GM12878 (cell line): Measurements from ENCODE around the gene SBF2. TPM values are rescaled to one million over a fixed set of nuclear protein-coding genes. Genes with fewer than 3 reads are reported as not detected.

Experiments
- BMI1 ChIP-seq: fragments of 450-650 bp; IDR thresholded peaks from 2 replicates; pipeline ENCODE4 v1.6.1; 2016; ENCODE audit warnings: mild to moderate bottlenecking, moderate library complexity, borderline replicate concordance
- BRCA1 ChIP-seq: IDR thresholded peaks from 2 replicates; pipeline ENCODE4 v1.6.1; 2011; ENCODE audit warnings: low read depth, low read length, improper control_type of control experiment
- FOXK2 ChIP-seq: fragments of 450-650 bp; IDR thresholded peaks from 2 replicates; pipeline ENCODE4 v1.6.1; 2017; ENCODE audit warnings: mild to moderate bottlenecking, moderate library complexity
- FOXM1 ChIP-seq: IDR thresholded peaks from 2 replicates; pipeline ENCODE4 v1.6.1; 2012; ENCODE audit warnings: low read depth, mild to moderate bottlenecking, inconsistent platforms, low read length, moderate library complexity
- GATAD2B ChIP-seq: fragments of 450-650 bp; conservative IDR thresholded peaks from 2 replicates; pipeline ENCODE4 v1.6.1; 2017; ENCODE audit warnings: low read depth, mild to moderate bottlenecking, moderate library complexity
- HDAC2 ChIP-seq: fragments of 200-600 bp; sonication (generic); IDR thresholded peaks from 2 replicates; pipeline ENCODE4 v1.6.1; 2017
- HDGF ChIP-seq: fragments of 450-650 bp; IDR thresholded peaks from 2 replicates; pipeline ENCODE4 v1.6.1; 2016; ENCODE audit warnings: antibody characterized with exemption
- IRF4 ChIP-seq: IDR thresholded peaks from 2 replicates; pipeline ENCODE4 v1.6.1; 2011; ENCODE audit warnings: low read depth, low read length
- KAT2A ChIP-seq: conservative IDR thresholded peaks from 2 replicates; pipeline ENCODE4 v1.6.1; 2011; ENCODE audit warnings: low read depth, low read length; ENCODE audit not compliant: control insufficient read depth
- MTA3 ChIP-seq: IDR thresholded peaks from 2 replicates; pipeline ENCODE4 v1.6.1; 2012; ENCODE audit warnings: low read length, inconsistent platforms, borderline replicate concordance
- NR2C2 ChIP-seq: IDR thresholded peaks from 2 replicates; pipeline ENCODE4 v1.6.1; 2011; ENCODE audit warnings: borderline replicate concordance, low read depth; ENCODE audit not compliant: control insufficient read depth, insufficient read length
- POLR2A ChIP-seq: IDR thresholded peaks from 2 replicates; pipeline ENCODE4 v1.6.1; 2011; ENCODE audit warnings: low read depth, mild to moderate bottlenecking, low read length
- RBBP5 ChIP-seq: fragments of 200-600 bp; sonication (generic); conservative IDR thresholded peaks from 2 replicates; pipeline ENCODE4 v1.6.1; 2016
- SMAD5 ChIP-seq: IDR thresholded peaks from 2 replicates; pipeline ENCODE4 v1.6.1; 2016; ENCODE audit warnings: antibody characterized with exemption, low read depth
- SMC3 ChIP-seq: IDR thresholded peaks from 2 replicates; pipeline ENCODE4 v1.6.1; 2011; ENCODE audit warnings: low read length, improper control_type of control experiment, borderline replicate concordance
- SRF ChIP-seq, 2 experiments: IDR thresholded peaks; 2 replicates each; pipeline ENCODE4 v1.6.1; 2011; ENCODE audit warnings: low read depth in 2 of 2, low read length in 2 of 2, mild to moderate bottlenecking in 1 of 2, moderate library complexity in 1 of 2
- STAT1 ChIP-seq: fragments of 450-650 bp; conservative IDR thresholded peaks from 2 replicates; pipeline ENCODE4 v1.6.1; 2014; ENCODE audit warnings: antibody characterized with exemption, mild to moderate bottlenecking
- YBX1 ChIP-seq: fragments of 450-650 bp; IDR thresholded peaks from 2 replicates; pipeline ENCODE4 v1.6.1; 2016; ENCODE audit warnings: antibody characterized with exemption
- YY1 ChIP-seq: IDR thresholded peaks from 2 replicates; pipeline ENCODE4 v1.6.1; 2011; ENCODE audit warnings: low read depth, mild to moderate bottlenecking, low read length
- ZBED1 ChIP-seq: IDR thresholded peaks from 2 replicates; pipeline ENCODE4 v1.6.1; 2016; ENCODE audit warnings: borderline replicate concordance
- polyA plus RNA-seq, 11 experiments: library from polyadenylated mRNA; depleted of rRNA in 4 of 11; unstranded in 6 of 11; stranded (reverse) in 5 of 11; fragments of >200 nt; fragmentation: Nextera tagmentation in 4 of 11; fragmentation: Illumina TruSeq in 1 of 11; extraction: Ambion mirVana in 4 of 11; extraction: Trizol in 1 of 11; gene quantifications; 1 replicate in 1 of 11; 2 replicates in 10 of 11; pipeline versions ENCODE4 v1.2.1 to v1.2.3, GENCODE V29; 2011 to 2016; ENCODE audit warnings: inconsistent platforms in 2 of 11, missing spikeins in 2 of 11, low read depth in 1 of 11
- total RNA-seq, 4 experiments: library from RNA; depleted of rRNA in 3 of 4; stranded (reverse); fragments of >200 nt in 3 of 4; fragmentation: Illumina TruSeq in 1 of 4; extraction: Trizol in 1 of 4; gene quantifications; 2 replicates each; pipeline versions ENCODE4 v1.2.1 to v1.2.3, GENCODE V29; 2013 to 2021
- TF ChIP-seq, protein P1 (sequence below): fragments of 450-650 bp; IDR thresholded peaks from 2 replicates; pipeline ENCODE4 v1.6.1; 2017; ENCODE audit warnings: mild to moderate bottlenecking, moderate library complexity
- TF ChIP-seq, protein P2 (sequence below): fragments of 450-650 bp; IDR thresholded peaks from 2 replicates; pipeline ENCODE4 v1.6.1; 2014; ENCODE audit warnings: mild to moderate bottlenecking
- TF ChIP-seq, protein P3 (sequence below): IDR thresholded peaks from 2 replicates; pipeline ENCODE4 v1.6.1; 2011; ENCODE audit warnings: borderline replicate concordance, low read depth, mild to moderate bottlenecking, moderate library complexity, low read length; ENCODE audit not compliant: insufficient read depth, poor library complexity, severe bottlenecking
- TF ChIP-seq, protein P4 (sequence below): fragments of 450-650 bp; IDR thresholded peaks from 2 replicates; pipeline ENCODE4 v1.6.1; 2017; ENCODE audit warnings: mild to moderate bottlenecking, low read depth, inconsistent platforms; ENCODE audit not compliant: poor library complexity, severe bottlenecking

Gene SBF2
- total and polyA plus RNA-seq, 10 of the 15 experiments (the other 5 are each of a cell fraction or from before 2014, with no cell fraction given): 0.24 to 2.3 (median 1.1) TPM

DNA sequence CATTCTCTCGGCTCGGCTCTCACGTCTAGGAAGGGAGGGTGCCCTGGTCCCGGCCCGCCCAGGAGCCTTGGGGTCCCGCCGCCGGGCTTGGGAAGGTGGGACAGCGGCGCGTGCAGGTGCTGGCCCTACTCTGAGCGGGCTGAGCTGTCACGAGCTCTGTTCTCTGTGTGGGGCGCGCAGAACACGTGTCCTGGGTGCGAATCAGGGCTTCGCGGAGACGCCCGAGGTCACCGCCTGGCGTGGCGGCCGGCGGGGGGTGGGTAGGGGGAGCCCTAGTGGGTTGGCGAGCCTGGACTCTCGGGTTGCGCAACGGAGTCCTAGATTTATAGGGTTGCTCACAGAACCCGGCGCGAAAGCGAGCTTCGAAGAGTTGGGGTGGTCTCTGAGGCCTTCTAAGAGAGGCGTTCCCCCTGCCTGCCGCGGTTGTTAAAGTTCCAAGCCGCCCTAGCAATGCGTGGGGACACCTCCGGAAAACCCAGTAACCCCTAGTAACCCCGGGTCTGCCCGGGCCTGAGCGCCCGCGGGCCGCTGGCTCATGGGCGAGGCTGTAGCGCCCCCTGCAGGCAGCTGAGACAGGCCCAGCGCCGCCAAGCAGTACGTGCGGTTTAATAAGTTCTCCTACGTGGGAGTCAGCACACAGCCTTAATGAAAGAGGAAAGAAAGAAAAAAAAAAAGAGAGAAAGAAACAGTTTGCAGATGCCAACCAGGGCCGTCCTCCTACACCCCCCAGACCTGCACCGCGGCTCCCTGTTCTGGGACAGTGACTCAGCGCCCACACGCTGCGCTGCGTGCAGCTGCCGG is 13.6 kb upstream of the SBF2 start (continued):
- TF ChIP-seq YY1: peak; percentile 63; the same call in 1 of the 2 replicates
- TF ChIP-seq, protein P1, sequence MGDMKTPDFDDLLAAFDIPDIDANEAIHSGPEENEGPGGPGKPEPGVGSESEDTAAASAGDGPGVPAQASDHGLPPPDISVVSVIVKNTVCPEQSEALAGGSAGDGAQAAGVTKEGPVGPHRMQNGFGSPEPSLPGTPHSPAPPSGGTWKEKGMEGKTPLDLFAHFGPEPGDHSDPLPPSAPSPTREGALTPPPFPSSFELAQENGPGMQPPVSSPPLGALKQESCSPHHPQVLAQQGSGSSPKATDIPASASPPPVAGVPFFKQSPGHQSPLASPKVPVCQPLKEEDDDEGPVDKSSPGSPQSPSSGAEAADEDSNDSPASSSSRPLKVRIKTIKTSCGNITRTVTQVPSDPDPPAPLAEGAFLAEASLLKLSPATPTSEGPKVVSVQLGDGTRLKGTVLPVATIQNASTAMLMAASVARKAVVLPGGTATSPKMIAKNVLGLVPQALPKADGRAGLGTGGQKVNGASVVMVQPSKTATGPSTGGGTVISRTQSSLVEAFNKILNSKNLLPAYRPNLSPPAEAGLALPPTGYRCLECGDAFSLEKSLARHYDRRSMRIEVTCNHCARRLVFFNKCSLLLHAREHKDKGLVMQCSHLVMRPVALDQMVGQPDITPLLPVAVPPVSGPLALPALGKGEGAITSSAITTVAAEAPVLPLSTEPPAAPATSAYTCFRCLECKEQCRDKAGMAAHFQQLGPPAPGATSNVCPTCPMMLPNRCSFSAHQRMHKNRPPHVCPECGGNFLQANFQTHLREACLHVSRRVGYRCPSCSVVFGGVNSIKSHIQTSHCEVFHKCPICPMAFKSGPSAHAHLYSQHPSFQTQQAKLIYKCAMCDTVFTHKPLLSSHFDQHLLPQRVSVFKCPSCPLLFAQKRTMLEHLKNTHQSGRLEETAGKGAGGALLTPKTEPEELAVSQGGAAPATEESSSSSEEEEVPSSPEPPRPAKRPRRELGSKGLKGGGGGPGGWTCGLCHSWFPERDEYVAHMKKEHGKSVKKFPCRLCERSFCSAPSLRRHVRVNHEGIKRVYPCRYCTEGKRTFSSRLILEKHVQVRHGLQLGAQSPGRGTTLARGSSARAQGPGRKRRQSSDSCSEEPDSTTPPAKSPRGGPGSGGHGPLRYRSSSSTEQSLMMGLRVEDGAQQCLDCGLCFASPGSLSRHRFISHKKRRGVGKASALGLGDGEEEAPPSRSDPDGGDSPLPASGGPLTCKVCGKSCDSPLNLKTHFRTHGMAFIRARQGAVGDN: no peak
- TF ChIP-seq FOXM1: no peak
- no peak for TF ChIP-seq SMAD5
- TF ChIP-seq, protein P2, sequence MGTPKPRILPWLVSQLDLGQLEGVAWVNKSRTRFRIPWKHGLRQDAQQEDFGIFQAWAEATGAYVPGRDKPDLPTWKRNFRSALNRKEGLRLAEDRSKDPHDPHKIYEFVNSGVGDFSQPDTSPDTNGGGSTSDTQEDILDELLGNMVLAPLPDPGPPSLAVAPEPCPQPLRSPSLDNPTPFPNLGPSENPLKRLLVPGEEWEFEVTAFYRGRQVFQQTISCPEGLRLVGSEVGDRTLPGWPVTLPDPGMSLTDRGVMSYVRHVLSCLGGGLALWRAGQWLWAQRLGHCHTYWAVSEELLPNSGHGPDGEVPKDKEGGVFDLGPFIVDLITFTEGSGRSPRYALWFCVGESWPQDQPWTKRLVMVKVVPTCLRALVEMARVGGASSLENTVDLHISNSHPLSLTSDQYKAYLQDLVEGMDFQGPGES: no peak
- peak; percentile 89 for TF ChIP-seq HDGF
- TF ChIP-seq GATAD2B: peak; percentile 45; the same call in 1 of the 2 replicates
- peak; percentile 50; the same call in 1 of the 2 replicates for TF ChIP-seq SMC3
- TF ChIP-seq BMI1: no peak
- TF ChIP-seq POLR2A: no peak; the same call in 1 of the 2 replicates
- TF ChIP-seq, protein P3, sequence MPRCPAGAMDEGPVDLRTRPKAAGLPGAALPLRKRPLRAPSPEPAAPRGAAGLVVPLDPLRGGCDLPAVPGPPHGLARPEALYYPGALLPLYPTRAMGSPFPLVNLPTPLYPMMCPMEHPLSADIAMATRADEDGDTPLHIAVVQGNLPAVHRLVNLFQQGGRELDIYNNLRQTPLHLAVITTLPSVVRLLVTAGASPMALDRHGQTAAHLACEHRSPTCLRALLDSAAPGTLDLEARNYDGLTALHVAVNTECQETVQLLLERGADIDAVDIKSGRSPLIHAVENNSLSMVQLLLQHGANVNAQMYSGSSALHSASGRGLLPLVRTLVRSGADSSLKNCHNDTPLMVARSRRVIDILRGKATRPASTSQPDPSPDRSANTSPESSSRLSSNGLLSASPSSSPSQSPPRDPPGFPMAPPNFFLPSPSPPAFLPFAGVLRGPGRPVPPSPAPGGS: no peak
- no peak for TF ChIP-seq BRCA1
- no peak for TF ChIP-seq STAT1
- TF ChIP-seq ZBED1: no peak
- no peak for TF ChIP-seq RBBP5
- TF ChIP-seq FOXK2: no peak
- TF ChIP-seq MTA3: no peak
- TF ChIP-seq, protein P4, sequence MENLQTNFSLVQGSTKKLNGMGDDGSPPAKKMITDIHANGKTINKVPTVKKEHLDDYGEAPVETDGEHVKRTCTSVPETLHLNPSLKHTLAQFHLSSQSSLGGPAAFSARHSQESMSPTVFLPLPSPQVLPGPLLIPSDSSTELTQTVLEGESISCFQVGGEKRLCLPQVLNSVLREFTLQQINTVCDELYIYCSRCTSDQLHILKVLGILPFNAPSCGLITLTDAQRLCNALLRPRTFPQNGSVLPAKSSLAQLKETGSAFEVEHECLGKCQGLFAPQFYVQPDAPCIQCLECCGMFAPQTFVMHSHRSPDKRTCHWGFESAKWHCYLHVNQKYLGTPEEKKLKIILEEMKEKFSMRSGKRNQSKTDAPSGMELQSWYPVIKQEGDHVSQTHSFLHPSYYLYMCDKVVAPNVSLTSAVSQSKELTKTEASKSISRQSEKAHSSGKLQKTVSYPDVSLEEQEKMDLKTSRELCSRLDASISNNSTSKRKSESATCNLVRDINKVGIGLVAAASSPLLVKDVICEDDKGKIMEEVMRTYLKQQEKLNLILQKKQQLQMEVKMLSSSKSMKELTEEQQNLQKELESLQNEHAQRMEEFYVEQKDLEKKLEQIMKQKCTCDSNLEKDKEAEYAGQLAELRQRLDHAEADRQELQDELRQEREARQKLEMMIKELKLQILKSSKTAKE: no peak
- no peak; the same call in 1 of the 2 replicates for TF ChIP-seq HDAC2
- no peak for TF ChIP-seq NR2C2
- TF ChIP-seq SRF (IDR thresholded peaks at IDR 0.05; ENCODE audit: low read depth in 2 of 2, low read length in 2 of 2): no peak
- TF ChIP-seq YBX1: no peak
- TF ChIP-seq IRF4: no peak
- TF ChIP-seq KAT2A: no peak
